Measurements from ENCODE around the gene VPS4B.

The VPS4B gene

DNA sequence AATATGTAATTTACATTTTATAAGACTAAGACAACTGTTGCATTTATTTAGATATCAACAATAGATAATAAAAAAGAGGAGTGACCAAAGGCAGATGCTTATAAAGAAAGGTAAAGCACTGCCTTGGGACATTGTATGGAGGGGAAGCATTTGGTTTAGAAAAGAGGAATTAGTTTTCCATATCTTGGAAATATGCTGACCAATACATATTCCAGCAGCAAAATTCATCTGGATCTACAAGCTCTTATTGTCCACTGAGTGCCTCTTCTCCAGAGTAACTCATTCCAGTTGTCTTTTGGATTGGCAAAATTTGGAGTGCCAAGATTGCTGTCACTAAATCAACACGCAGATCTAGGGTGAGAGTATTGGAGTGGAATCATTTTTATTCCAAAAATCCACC, 8.9 kb upstream of the VPS4B start:
- no peak overlapping the region for H3K4me3 ChIP-seq (ENCODE audit: low read depth, low read length)

DNA sequence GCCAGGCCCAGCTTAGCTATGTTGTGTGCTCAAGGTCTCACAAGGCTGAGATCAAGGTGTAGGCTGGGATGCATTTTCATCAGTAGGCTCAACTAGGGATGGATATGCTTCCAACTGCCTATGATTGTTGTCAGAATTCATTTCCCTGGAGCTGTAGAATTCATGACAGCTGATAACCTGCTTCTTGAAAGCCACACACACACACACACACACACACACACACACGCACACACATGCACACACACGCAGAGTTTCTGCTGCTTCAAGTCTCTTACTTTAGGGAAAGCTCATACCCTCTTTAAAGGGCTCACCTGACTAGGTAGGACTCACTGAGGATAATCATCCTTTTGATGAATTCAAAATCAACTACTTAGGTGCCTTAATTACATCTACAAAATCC, 8.2 kb upstream of the VPS4B start:
- H3K4me3 ChIP-seq (ENCODE audit: low read depth, low read length): no peak overlapping the region

DNA sequence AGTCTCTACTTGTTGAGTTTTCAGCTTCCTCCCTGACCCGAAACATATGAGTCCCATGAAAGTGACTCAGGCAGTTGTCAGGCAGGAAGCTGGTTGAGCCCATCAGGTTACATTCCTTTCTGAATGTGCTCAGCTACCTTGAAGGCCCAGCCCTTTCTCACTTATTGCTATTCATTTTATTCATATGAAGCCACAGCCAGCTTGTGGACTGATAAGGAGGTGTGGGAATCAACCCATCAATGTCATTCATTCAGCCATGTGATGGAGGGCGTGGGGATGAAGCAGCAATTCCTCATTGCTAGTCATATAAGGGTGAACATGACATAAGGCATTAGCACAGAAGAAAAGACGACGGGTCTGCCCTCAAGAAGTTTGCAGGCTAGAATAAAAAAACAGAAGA, 5.3 kb upstream of the VPS4B start:
- no peak overlapping the region for H3K4me3 ChIP-seq (ENCODE audit: low read depth, low read length)

DNA sequence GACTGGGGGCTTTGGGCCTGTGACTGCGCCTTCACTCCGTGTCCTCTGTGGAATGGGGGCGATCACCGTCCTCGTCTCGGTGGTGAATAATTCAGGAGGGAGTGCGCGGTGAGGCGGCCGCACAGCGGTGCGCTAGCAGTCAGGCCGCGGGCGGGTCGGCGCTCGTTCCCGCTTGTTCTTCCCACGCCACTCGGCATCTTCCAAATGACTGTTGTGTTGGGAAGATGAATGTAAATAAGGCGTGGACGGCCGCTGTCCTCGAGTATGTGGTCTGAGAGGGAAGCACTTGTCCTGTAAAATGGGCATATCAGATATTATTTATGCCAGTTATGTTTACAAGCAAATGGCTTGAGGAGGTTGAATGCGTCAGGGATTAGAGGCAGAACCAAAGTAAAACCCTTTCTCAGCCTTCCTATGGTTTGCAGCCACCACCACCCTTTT, 608 bp upstream of the VPS4B start:
- peak overlapping the region; percentile 91 for H3K4me3 ChIP-seq (ENCODE audit: low read depth, low read length)

DNA sequence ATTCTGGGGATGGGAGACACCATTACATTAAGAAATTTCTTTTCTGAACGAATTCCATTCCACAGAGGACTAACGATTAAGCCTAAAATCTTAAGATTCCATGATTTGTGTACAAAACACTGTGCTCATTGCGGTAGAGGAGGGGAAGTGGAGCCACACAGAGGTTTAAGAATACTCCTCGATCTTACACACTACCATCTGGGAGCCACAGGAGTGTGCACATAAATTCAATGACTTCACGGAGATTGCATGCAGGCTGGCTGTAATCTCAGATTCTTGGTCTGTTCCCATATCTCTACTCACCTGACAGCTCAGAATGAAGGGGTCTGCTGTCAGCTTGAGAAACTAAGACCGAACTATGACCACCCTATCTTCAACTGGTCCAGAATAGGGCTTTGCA, 762 bp downstream of the VPS4B start:
- H3K4me3 ChIP-seq (ENCODE audit: low read depth, low read length): peak overlapping the region; percentile 91

DNA sequence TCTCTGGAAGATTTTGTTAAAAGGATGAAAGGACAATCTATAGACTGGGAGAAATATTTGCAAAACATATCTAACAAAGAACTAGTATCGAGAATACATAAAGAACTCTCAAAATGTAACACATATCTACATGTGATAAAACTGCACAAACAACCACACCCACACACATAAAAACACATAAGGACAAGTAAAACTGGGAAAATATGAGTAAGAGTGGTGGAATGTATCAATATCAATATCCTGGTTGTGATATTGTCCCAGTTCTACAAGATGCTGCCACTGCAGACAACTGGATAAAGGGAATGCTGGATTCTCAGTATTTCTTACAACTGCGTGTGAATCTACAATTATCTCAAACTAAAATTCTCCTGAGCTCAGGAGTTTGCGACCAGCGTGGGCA, 9.3 kb downstream of the VPS4B start:
- H3K4me3 ChIP-seq (ENCODE audit: low read depth, low read length): no peak overlapping the region

DNA sequence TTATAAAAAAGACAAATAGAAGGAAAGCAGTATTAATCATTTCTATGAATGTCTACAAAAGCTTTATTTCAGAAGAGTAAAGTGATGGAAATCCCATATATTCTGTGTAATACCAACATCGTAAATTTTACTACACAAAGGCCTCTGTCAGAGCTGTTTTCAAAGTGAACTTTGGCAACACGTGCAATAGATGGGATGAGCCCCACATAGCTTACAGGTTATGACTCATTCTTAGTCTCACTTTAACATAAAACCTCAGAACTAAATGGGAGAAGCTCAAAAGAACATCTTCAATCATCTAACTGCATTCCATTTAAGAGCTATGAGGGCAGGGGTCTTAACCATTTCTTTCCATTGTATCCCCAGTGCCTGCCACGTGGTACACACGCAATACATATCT, 11.5 kb downstream of the VPS4B start:
- no peak overlapping the region for H3K4me3 ChIP-seq (ENCODE audit: low read depth, low read length)

DNA sequence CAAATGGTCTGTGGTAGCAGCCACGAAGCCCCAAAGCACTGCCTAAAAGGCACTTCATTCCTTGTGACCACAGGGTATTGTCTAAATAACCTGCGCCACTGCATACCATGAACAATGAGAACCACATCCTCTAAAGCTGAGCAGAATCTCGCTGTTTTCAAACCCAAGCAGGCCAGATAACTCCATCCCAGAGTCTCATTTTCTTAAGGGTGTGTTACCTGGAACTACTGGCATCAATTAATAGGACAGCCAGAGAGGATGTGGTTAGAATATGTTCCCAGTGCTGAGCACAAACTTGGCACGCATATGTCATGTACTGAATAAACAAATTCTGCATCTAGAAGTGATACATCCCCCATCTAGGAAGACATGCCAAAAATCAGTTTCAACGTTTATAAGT, 13.0 kb downstream of the VPS4B start:
- no peak overlapping the region for H3K4me3 ChIP-seq (ENCODE audit: low read depth, low read length)

DNA sequence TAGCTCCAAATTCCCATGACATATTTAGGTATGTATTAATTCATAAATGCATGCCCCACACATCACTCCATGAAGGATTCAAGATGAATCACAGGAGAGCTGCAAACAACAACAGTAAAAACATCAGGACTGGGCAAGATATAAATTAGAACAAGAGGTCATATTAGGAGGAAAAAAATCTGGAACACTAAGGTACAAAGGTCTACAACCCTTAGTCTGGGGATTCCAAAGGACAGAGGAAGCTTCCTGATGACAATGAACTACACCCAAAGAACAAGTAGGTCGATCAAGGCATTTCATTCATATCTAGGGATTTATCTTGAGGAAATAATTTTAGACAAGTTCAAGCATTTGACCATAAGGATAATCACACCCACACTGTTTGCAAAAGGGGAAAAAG, 14.5 kb downstream of the VPS4B start:
- no peak overlapping the region for H3K4me3 ChIP-seq (ENCODE audit: low read depth, low read length)

DNA sequence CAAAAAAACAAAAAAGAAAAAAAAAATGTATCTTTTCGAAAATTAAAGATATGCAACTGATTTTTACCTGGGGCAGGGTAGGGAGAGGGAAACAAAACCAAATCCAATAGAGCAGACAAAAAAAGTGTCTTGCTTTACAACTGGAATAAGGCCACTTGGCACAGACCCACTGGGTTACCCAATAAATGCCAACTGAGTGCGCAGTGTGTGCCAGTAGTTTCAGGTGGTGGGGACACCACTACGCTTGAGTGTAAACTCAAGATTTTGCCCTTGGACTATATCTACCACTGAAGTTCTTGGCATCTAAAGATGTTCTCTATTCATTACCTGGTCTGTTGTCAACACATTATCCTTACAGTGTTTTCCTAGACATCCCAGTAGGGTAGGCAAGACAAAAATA, 16.3 kb downstream of the VPS4B start:
- H3K4me3 ChIP-seq (ENCODE audit: low read depth, low read length): no peak overlapping the region

DNA sequence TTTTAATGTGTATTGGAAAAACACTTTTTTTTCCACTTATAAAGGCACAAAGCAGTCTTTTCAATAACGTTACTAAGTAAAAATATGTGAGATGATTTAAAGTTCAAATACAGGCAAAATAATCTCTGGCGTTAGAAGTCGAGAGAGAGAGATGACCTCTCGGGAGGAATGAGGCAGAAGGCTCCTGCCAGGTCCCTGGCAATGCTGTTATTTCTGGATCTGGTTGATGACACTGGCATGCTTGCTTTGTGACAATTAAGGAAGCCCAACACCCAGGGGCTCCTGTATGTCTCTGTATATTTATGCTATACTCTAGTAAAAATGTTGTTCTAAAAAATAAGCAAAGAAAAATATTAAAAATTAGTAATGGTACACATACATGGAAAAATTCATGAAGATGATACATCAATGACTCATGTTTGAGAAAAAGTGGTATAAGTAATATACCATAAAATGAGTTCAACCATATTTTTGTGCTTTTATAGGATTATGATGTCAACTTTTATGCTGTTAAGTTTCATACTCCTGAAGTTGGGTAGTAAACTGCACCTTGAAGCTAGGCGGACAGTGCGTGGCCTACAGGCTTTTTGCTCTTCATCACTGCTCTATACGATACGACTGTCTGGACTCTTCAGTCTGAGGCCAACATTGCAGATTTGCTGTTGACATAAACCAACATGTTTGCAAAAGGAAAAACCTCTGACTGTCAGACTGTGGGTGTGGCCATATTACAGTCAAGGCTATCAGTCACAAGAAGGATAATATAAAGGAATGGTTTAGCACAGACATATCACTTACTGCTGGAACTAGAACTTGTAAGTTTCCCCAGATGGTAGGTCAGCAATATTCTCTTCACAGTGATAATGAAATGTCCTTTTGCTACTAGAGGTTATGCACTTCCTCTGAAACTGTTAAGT, 19.8 kb downstream of the VPS4B start:
- H3K4me3 ChIP-seq (ENCODE audit: low read depth, low read length): no peak overlapping the region

DNA sequence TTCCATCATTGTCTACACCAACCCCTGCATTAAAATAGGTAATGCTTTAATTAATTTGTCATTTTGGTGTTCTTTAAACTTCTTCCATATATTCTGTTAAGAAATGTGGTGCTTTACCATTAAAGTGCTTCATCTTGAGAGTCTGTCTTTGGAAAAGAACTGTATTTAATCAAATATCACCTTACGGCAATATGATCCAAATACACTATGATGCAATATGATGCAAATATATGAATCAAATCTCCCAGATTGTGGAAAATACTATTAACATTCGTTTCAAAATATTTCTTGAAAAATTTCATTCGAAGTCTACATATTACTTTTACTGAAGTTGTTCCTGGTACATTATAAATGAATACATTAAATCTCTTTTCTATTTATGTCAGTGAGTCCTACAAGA, 23.0 kb downstream of the VPS4B start:
- no peak overlapping the region for H3K4me3 ChIP-seq (ENCODE audit: low read depth, low read length)

DNA sequence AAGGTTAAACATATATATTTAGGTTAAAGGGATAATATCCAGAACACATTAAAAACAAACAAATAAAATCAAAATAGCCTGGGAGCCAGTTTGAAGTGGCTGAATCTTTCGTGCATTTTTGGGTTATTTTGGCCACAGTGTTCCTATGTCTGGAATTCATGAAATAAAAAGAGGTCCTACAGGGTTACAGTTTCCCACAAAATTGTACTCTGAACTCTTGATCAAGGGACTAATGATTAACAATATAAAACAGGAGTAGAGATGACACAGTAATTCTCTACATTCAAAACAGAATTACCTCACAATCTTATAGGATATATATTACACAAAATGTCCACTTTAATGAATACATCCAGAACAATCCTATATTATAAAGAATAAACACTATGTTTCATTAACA, 24.9 kb downstream of the VPS4B start:
- H3K4me3 ChIP-seq (ENCODE audit: low read depth, low read length): no peak overlapping the region

DNA sequence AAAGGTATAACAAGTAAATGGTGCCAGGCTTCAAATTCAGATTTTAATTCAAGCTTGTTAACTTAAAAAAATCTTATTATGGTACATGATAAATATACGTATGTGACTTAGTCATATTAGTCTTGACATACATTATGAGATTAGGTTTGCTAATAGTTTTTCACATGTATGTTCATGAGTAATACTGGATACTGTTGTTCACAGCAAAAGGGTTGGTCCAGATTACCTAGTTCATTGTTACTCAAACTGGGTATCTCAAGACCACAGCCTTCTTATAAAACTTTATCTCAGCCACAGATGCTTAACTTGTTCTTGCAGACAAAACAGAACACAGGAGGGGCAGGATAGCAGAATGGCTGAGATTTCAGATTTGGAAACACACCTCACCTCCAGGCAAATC, 26.8 kb downstream of the VPS4B start:
- H3K4me3 ChIP-seq (ENCODE audit: low read depth, low read length): no peak overlapping the region

DNA sequence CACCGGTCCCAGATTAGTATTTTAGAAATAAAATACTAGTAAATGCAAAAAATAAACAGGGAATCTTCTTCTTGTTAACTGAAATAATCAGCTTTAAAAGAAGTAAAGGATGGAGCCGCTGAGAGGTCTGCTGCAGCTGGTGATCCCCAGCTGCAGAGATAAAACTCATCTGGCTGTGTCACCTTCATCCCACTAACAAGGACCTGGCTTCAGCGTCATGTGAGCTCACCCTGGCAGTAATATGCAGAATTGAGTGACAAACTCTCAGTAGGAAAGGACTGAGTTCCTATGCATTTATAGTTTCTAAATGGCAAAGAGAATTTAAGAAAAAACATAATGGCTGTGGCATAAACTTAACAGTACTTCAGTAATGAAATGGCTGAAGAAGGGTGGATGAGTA, 27.3 kb downstream of the VPS4B start:
- no peak overlapping the region for H3K4me3 ChIP-seq (ENCODE audit: low read depth, low read length)

DNA sequence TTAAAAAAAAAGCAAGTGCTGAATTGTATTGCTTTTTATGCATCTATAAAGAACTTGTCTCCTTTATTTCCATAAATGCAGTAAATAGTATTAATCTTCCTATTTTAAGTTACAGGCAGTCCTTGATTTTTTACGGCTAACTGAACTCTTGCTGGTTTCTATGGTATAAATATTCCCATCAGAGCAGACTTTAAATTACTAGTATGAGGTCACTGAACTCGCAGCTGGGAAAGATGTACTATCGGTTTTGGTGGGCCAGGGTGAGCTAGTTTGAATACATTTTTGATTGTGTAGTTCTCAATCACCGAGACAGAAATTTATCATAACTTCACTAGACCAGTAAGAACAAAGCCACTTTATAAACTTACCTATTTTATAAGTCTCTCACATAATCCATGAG, 34.4 kb downstream of the VPS4B start:
- H3K4me3 ChIP-seq (ENCODE audit: low read depth, low read length): no peak overlapping the region

DNA sequence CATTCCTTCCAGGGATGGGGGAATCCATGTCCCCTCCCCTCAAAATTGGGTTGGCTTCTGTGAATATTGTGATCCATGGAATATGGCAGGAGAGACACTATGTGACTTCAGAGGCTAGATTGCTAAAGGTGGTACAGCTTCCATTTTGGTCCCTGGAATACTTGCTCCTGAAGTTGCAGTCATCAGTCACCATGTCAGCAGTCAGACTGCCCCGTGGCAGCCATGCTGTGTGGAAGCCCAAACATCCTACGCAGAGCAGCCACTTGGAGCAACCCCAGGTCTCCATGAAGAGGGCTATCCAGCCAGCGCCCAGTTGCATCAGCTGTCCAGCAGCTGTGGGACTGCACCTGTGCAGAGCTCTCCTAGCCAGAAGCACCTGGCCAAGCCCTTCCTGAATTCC, 39.4 kb downstream of the VPS4B start:
- no peak overlapping the region for H3K4me3 ChIP-seq (ENCODE audit: low read depth, low read length)

DNA sequence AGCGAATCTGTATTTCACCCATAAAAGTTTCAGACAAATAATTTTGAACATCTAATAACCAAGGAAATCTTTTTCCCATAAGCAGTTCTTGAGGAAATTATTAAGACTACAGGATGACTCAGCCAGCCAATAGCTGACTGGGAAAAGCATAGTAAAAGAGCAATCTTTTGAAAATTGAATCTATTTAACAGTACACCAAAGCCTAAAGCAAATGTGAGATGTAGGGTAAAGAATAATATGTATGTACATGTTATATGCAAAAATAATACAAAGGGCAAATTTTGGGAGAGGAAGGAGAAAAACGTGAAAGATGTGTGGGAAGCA, 42.7 kb downstream of the VPS4B start:
- no peak overlapping the region for H3K4me3 ChIP-seq (ENCODE audit: low read depth, low read length)

DNA sequence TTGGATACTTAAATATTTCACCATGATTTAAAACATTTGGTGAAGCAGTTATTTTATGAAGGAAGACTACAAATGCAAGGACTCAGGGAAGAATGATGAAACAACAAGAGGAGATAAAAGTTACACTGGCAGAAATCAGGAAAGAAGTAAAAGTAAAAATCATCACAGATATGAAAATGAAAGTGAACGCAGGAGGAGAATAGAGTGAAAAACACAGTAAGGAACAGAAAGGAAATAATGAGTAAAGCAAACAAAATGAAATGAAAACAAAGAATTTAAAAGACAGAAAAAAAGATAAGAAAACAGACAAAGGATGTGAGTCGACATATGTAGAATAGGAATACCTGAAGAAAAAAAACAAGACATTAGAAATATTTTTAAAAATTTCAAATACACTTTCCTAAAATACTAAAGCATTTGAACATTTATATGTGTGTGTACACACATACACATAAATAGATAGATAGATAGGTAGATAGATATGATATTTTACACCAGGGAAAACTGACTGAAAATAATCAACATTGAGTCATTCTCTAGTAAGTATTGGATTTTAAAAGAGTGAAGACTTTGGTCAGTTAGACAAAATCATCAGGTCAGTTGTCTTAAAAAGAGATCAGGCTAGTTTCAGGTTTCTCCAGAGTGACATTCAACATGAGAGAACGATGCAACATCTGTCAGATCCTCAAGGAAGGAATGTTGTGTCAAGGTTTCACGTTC, 43.2 kb downstream of the VPS4B start:
- H3K4me3 ChIP-seq (ENCODE audit: low read depth, low read length): no peak overlapping the region

DNA sequence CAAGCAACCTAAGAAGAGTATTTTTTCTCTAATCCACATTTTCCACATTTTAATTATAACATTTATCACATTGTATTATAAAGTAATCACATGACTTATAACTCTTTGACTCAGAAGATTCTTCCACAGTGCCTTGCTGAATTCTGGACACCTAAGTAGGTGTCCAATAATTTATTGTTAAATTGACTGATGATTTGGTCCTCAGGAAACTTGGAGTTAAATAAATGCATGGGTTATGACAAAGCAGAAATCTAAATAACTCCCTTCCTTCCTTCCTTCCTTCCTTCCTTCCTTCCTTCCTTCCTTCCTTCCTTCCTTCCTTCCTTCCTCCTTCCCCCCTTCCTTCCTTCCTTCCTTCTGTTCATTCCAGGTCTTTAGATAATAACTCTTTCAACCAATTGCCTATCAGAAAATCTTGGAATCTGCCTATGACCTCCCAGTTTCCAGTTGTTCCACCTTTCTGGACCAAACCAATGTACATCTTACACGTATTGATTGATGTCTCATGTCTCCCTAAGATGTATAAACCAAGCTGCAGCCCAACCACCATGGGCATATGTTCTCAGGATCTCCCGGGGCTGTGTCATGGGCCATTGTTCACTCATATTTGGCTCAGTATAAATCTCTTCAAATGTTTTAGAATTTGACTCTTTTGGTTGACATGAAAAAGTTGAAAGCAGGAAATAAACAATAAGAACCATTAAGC, 44.8 kb downstream of the VPS4B start:
- H3K4me3 ChIP-seq (ENCODE audit: low read depth, low read length): no peak overlapping the region

DNA sequence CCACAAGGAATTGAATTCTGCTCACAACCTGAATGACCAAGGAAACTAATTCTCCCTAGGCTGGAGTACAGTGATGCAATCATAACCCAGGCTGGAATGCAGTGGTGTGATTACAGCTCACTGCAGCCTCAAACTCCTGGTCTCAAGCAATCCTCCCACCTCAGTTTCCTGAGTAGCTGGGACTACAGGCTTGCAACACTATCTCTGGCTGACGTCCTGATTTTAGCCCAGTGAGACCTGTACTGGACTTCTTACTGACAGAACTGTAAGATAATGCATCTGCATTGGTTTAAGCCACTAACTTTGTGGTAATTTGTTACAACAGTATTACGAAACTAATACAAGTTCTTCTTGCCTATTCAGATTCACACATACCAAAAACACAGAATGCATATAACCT, 45.7 kb downstream of the VPS4B start:
- no peak overlapping the region for H3K4me3 ChIP-seq (ENCODE audit: low read depth, low read length)

DNA sequence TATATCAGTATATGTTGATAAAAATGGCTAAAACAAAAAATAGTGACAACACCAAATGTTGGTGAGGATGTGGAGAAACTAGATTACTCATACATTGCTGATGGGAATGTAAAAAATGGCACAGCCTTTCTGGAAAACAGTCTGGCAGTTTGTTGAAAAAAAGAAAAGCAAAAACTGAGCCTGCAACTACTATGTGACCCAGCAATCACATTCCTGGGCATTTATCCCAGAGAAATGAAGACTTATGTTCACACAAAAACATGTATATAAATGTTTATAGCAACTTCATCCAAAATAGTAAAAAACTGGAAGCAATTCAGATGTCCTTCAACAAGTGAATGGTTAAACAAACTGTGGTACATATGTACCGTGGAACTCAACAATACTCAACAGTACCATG, 47.7 kb downstream of the VPS4B start:
- no peak overlapping the region for H3K4me3 ChIP-seq (ENCODE audit: low read depth, low read length)

Measured in iPS-11a (cell line).